A673 (cell line): ENCODE measurements around the gene ROS1. TPM values are rescaled to one million over a fixed set of nuclear protein-coding genes. Genes with fewer than 3 reads are reported as not detected.

Source experiments
- total RNA-seq: library from RNA; stranded (reverse); gene quantifications from 2 replicates; pipeline ENCODE4 v1.2.3, GENCODE V29; 2021

Gene ROS1
- total RNA-seq, 1 experiment from 2014 or later, result not detected

Other genes starting within 250 kb of the ROS1 start
- not detected in 2 replicates for gene VGLL2, start 160.4 kb downstream of the ROS1 start, total RNA-seq
- gene DCBLD1, start 56.7 kb upstream of the ROS1 start, total RNA-seq, result 1.5 and 2.4 TPM in 2 replicates
- gene GOPC, start 176.6 kb upstream of the ROS1 start, total RNA-seq, result 18.9 and 20.8 TPM in 2 replicates
- 39.6 and 41.0 TPM in 2 replicates for gene NUS1, start 249.5 kb upstream of the ROS1 start, total RNA-seq